OCI-LY3 (cell line): ENCODE measurements around the gene SPATS2L.

Experiments
- H2AFZ ChIP-seq: fragments of 200-600, 300-600 bp; shearing (Covaris generic); 2 replicates; pipeline ENCODE4 v1.6.0; 2014; ENCODE audit warnings: antibody characterized with exemption, low read depth, low read length
- H3K27ac ChIP-seq: fragments of 200-600, 300-600 bp; sonication (generic); 2 replicates; pipeline ENCODE4 v1.5.1; 2014; ENCODE audit warnings: mild to moderate bottlenecking, low read length, moderate library complexity, mixed read lengths
- H3K27me3 ChIP-seq: fragments of 200-600, 300-600 bp; sonication (generic); 2 replicates; pipeline ENCODE4 v1.6.1; 2014; ENCODE audit warnings: low read depth, low read length, mixed read lengths
- H3K36me3 ChIP-seq: fragments of 200-600, 300-600 bp; sonication (generic); replicated peaks from 2 replicates; pipeline ENCODE3; 2014; ENCODE audit warnings: low read depth, low read length, mixed read lengths
- H3K4me1 ChIP-seq: fragments of 300-600, 200-600 bp; sonication (generic); 2 replicates; pipeline ENCODE4 v1.6.1; 2014; ENCODE audit warnings: low read length, mixed read lengths
- H3K4me2 ChIP-seq: fragments of 200-600, 300-600 bp; sonication (generic); 2 replicates; pipeline ENCODE4 v1.6.1; 2014; ENCODE audit warnings: low read length, mixed read lengths
- H3K4me3 ChIP-seq: fragments of 300-600, 200-600 bp; sonication (generic); 2 replicates; pipeline ENCODE4 v1.5.1; 2014; ENCODE audit warnings: antibody characterized with exemption, mild to moderate bottlenecking, low read length, moderate library complexity
- H3K79me2 ChIP-seq: fragments of 300-600, 200-600 bp; shearing (Covaris generic); 2 replicates; pipeline ENCODE4 v1.6.1; 2014; ENCODE audit warnings: mild to moderate bottlenecking, low read length, mixed read lengths
- H3K9ac ChIP-seq: fragments of 300-600, 200-600 bp; shearing (Covaris generic); 2 replicates; pipeline ENCODE4 v1.6.0; 2014; ENCODE audit warnings: mild to moderate bottlenecking, low read length, moderate library complexity
- H3K9me3 ChIP-seq: fragments of 200-600, 300-600 bp; shearing (Covaris generic); 2 replicates; pipeline ENCODE4 v1.6.1; 2014; ENCODE audit warnings: low read length, mixed read lengths; ENCODE audit not compliant: insufficient read depth
- H4K20me1 ChIP-seq: fragments of 200-600, 300-600 bp; sonication (generic); 2 replicates; pipeline ENCODE4 v1.6.1; 2016; ENCODE audit warnings: low read length, mixed read lengths; ENCODE audit not compliant: insufficient read depth
- CTCF ChIP-seq: fragments of 200-600, 300-600 bp; sonication (generic); IDR thresholded peaks from 2 replicates; pipeline ENCODE4 v1.5.1; 2014; ENCODE audit warnings: antibody characterized with exemption, low read length, low read depth
- EZH2phosphoT487 ChIP-seq: fragments of 200-600 bp; shearing (Covaris generic); IDR thresholded peaks from 2 replicates; pipeline ENCODE4 v1.6.1; 2018; ENCODE audit warnings: antibody characterized with exemption, mixed run types, low read depth

Gene SPATS2L

GRCh38 chr2:200359552-200359951 lies 53.1 kb downstream of the SPATS2L start:
- peaks cover 8% of the 10 kb centered on the region; the same call in 1 of the 2 replicates for H3K27me3 ChIP-seq
- no peak overlapping the region for H3K27ac ChIP-seq
- H3K79me2 ChIP-seq: no peaks in the 10 kb centered on the region
- no peaks in the 10 kb centered on the region for H3K4me1 ChIP-seq
- no peaks in the 10 kb centered on the region for H3K36me3 ChIP-seq
- TF ChIP-seq EZH2phosphoT487 (no peak), CTCF (no peak)
- H3K9ac ChIP-seq: no peak overlapping the region
- no peak overlapping the region for H3K4me2 ChIP-seq
- H4K20me1 ChIP-seq: no peaks in the 10 kb centered on the region
- no peak overlapping the region for H2AFZ ChIP-seq
- H3K9me3 ChIP-seq: no peaks in the 10 kb centered on the region
- no peak overlapping the region for H3K4me3 ChIP-seq

- Histone ChIP-seq H3K4me2 (no peak overlapping the region), H3K27me3 (peaks cover 9% of the 10 kb centered on the region; the same call in 1 of the 2 replicates), H4K20me1 (no peaks in the 10 kb centered on the region), H3K9ac (no peak overlapping the region), H3K79me2 (no peaks in the 10 kb centered on the region), H3K4me1 (no peaks in the 10 kb centered on the region), H3K27ac (no peak overlapping the region), H3K4me3 (no peak overlapping the region), H3K36me3 (no peaks in the 10 kb centered on the region), H2AFZ (no peak overlapping the region), H3K9me3 (no peaks in the 10 kb centered on the region)
- TF ChIP-seq EZH2phosphoT487: no peak
- no peak for TF ChIP-seq CTCF
These were observed 53.9 kb downstream of the SPATS2L start for GRCh38 chr2:200360364-200360763.

GRCh38 chr2:200362202-200362917 lies 55.9 kb downstream of the SPATS2L start:
- no peak for TF ChIP-seq CTCF
- no peak for TF ChIP-seq EZH2phosphoT487

GRCh38 chr2:200363279-200363678 lies 56.8 kb downstream of the SPATS2L start:
- no peaks in the 10 kb centered on the region for H3K36me3 ChIP-seq
- H3K4me1 ChIP-seq: no peaks in the 10 kb centered on the region

More at GRCh38 chr2:200362202-200362917, 55.9 kb downstream of the SPATS2L start:
- peaks cover 9% of the 10 kb centered on the region; the same call in 1 of the 2 replicates for H3K27me3 ChIP-seq
- no peaks in the 10 kb centered on the region for H4K20me1 ChIP-seq
- H3K4me2 ChIP-seq: no peak overlapping the region
- H3K9ac ChIP-seq: no peak overlapping the region
- no peaks in the 10 kb centered on the region for H3K4me1 ChIP-seq
- no peak overlapping the region for H3K27ac ChIP-seq
- no peaks in the 10 kb centered on the region for H3K9me3 ChIP-seq
- no peaks in the 10 kb centered on the region for H3K79me2 ChIP-seq
- H2AFZ ChIP-seq: no peak overlapping the region
- H3K36me3 ChIP-seq: no peaks in the 10 kb centered on the region
- H3K4me3 ChIP-seq: no peak overlapping the region

More at GRCh38 chr2:200363279-200363678, 56.8 kb downstream of the SPATS2L start:
- no peak for TF ChIP-seq EZH2phosphoT487
- TF ChIP-seq CTCF: no peak
- Histone ChIP-seq H3K27ac (no peak overlapping the region), H2AFZ (no peak overlapping the region), H3K79me2 (no peaks in the 10 kb centered on the region), H3K9ac (no peak overlapping the region), H3K9me3 (no peaks in the 10 kb centered on the region), H3K4me3 (no peak overlapping the region), H3K4me2 (no peak overlapping the region), H3K27me3 (peaks cover 9% of the 10 kb centered on the region; the same call in 1 of the 2 replicates), H4K20me1 (no peaks in the 10 kb centered on the region)
